Measurements from ENCODE around the gene CTAG2. TPM values are rescaled to one million over a fixed set of nuclear protein-coding genes. Genes with fewer than 3 reads are reported as not detected.
"Not testable (repeated sequence)": the region's sequence is repeated elsewhere in the genome, so short reads cannot be mapped to it uniquely, and the experiment has no call there.

The CTAG2 gene
- total and polyA plus RNA-seq, 2 experiments from 2014 or later, result not detected

DNA sequence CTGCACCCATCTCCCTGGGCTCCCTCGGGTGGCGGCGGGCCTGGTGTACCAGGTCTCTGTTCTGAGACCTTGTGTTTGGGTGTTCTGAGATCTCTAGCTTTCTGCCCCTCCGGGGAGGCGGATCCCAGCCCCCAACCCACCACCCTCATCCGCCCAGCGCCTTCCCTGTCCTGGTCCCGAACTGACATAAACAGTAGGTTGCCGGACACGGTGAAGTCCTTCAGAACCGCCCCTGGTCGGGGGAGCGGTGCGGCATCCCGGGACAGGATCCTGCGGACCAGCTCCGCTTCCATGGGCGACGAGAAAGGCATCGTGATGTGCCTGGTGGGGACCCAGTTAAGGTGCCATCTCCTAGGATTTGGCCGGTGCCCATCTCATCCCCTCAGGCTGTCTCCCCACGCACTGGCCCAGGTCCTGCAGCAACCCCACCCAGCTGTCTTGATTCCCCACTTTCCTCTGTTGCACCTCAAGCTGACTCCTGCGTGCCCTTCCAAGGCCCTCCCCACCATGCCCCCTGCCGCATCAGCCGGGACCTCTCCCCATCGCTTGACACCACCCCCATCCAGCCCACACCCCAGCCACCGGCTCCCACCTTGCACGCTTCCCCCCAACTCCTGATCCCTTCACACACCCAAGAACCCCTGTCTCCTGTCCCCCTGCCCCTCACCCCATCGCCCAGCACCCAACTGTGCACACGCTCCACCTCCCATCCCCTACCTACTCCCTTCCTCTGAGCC is 900 bp downstream of the CTAG2 start:
- in situ Hi-C loops (cut with MboI), result no loop called here

DNA sequence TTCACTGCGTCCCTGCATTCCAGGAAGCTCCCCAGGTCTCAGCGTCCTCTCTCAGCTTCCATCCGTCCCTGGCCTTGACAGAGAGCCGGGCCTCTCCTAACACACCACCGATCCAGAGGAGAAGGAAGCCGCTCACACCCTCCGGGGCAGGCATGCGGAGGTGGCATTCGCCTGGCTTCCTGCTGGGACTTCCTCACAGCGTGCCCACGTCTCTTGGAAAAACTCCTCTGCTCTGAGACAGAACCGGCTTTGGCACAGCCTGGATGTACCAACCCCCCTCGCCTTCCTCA is 3.2 kb downstream of the CTAG2 start:
- H3K9ac ChIP-seq, result no peak overlapping the region
- no peak overlapping the region for H3K27ac ChIP-seq
- DNase-seq, result no peak
- H3F3A ChIP-seq (ENCODE audit: insufficient read depth), result no peaks in the 10 kb centered on the region
- H3K9me3 ChIP-seq (ENCODE audit: low read depth), result no peaks in the 10 kb centered on the region
- H3K27me3 ChIP-seq (replicated peaks; ENCODE audit: insufficient read depth), result no peaks in the 10 kb centered on the region
- H3K9me2 ChIP-seq (ENCODE audit: insufficient read depth), result no peaks in the 10 kb centered on the region
- no peak overlapping the region for H2AFZ ChIP-seq
- no peaks in the 10 kb centered on the region for H3K4me1 ChIP-seq (ENCODE audit: insufficient read depth)
- no peaks in the 10 kb centered on the region for H3K36me3 ChIP-seq (ENCODE audit: low read depth)
- H3K79me2 ChIP-seq (ENCODE audit: insufficient read depth), result no peaks in the 10 kb centered on the region
- in situ Hi-C loops (cut with MboI), result no loop called here
- no peaks in the 10 kb centered on the region for H4K20me1 ChIP-seq (ENCODE audit: insufficient read depth)
- 63% methylated on average over 10 of the region's 13 CpGs; no CpG with 5 or more reads in 1 of the 2 experiments for WGBS, 2 experiments (ENCODE audit: low coverage in 1 of 2, low lambda C conversion rate in 2 of 2, missing lambda C conversion rate in 2 of 2)
- H3K4me3 ChIP-seq, result no peak overlapping the region
- H3K4me2 ChIP-seq (ENCODE audit: unreplicated experiment), result no peak overlapping the region
- no peak for TF ChIP-seq EZH2phosphoT487 (IDR thresholded peaks at IDR 0.05; ENCODE audit: insufficient read depth, low read depth)
- TF ChIP-seq EZH2 (IDR thresholded peaks at IDR 0.05; ENCODE audit: insufficient read depth, poor library complexity, severe bottlenecking), result no peak

More for the DNA sequence above, 900 bp downstream of the CTAG2 start:
- no peaks in the 10 kb centered on the region for H3K79me2 ChIP-seq (ENCODE audit: insufficient read depth)
- H3K9ac ChIP-seq, result no peak overlapping the region
- 50 to 79% methylated on average over 2 to 27 of the region's 30 CpGs for WGBS, 2 experiments (ENCODE audit: low coverage in 1 of 2, low lambda C conversion rate in 2 of 2, missing lambda C conversion rate in 2 of 2)
- no peaks in the 10 kb centered on the region for H3K9me3 ChIP-seq (ENCODE audit: low read depth)
- H3K27me3 ChIP-seq (replicated peaks; ENCODE audit: insufficient read depth), result no peaks in the 10 kb centered on the region
- no peak overlapping the region for H3K4me3 ChIP-seq
- H3K9me2 ChIP-seq (ENCODE audit: insufficient read depth), result no peaks in the 10 kb centered on the region
- no peak overlapping the region for H3K4me2 ChIP-seq (ENCODE audit: unreplicated experiment)
- H3K27ac ChIP-seq, result no peak overlapping the region
- H3K36me3 ChIP-seq (ENCODE audit: low read depth), result no peaks in the 10 kb centered on the region
- no peaks in the 10 kb centered on the region for H3F3A ChIP-seq (ENCODE audit: insufficient read depth)
- TF ChIP-seq EZH2 (IDR thresholded peaks at IDR 0.05; ENCODE audit: insufficient read depth, poor library complexity, severe bottlenecking), result no peak
- TF ChIP-seq EZH2phosphoT487 (IDR thresholded peaks at IDR 0.05; ENCODE audit: insufficient read depth, low read depth), result no peak
- H3K4me1 ChIP-seq (ENCODE audit: insufficient read depth), result no peaks in the 10 kb centered on the region
- DNase-seq, result no peak
- H2AFZ ChIP-seq, result no peak overlapping the region
- no peaks in the 10 kb centered on the region for H4K20me1 ChIP-seq (ENCODE audit: insufficient read depth)

DNA sequence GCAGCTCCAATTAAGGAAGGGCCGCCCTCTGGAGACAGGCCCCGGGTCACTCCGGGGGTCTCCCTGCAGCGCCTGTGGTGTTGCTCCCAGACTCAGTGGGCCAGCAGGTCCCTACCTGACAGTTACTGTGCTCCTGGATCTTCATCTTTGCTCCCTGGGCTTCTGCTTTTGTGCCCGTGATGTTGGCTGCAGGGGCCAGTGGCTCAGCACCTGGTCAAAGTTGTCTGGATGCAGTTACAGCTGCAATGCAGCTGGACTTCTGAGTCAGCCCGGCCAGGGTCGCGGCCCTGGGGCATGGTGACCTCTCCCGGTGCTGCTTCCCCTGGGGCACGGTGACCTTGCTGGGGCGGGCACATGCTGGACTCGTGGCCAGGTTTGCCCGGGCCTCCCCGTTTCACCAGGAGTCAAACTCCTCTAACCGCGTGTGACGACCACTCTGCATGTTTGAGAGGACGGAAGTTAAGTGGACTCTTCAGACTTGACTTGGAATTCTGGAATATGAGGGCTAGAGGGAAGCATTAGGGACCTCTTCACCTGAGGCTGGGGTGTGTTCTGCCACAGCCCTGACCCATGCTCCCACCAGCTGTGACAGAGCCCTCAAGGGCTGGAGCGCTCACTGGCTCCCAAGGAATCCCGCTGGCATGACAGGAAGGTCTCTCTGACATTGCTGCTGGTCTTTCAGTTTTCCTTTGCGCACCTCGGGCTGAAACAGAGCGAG is 3.7 kb downstream of the CTAG2 start:
- Histone ChIP-seq H4K20me1 (ENCODE audit: insufficient read depth) (no peaks in the 10 kb centered on the region), H3K79me2 (ENCODE audit: insufficient read depth) (no peaks in the 10 kb centered on the region), H3K36me3 (ENCODE audit: low read depth) (no peaks in the 10 kb centered on the region), H3K27me3 (replicated peaks; ENCODE audit: insufficient read depth) (no peaks in the 10 kb centered on the region), H3K27ac (no peak overlapping the region), H3K9me2 (ENCODE audit: insufficient read depth) (no peaks in the 10 kb centered on the region), H3K4me1 (ENCODE audit: insufficient read depth) (no peaks in the 10 kb centered on the region), H3K4me2 (ENCODE audit: unreplicated experiment) (no peak overlapping the region), H3K9ac (no peak overlapping the region), H2AFZ (no peak overlapping the region), H3K4me3 (no peak overlapping the region), H3F3A (ENCODE audit: insufficient read depth) (no peaks in the 10 kb centered on the region), H3K9me3 (ENCODE audit: low read depth) (no peaks in the 10 kb centered on the region)
- no peak for TF ChIP-seq EZH2 (IDR thresholded peaks at IDR 0.05; ENCODE audit: insufficient read depth, poor library complexity, severe bottlenecking)
- no peak for TF ChIP-seq EZH2phosphoT487 (IDR thresholded peaks at IDR 0.05; ENCODE audit: insufficient read depth, low read depth)
- 84 to 97% methylated on average over 7 to 16 of the region's 23 CpGs for WGBS, 2 experiments (ENCODE audit: low coverage in 1 of 2, low lambda C conversion rate in 2 of 2, missing lambda C conversion rate in 2 of 2)
- in situ Hi-C loops (cut with MboI), result no loop called here
- no peak for DNase-seq

DNA sequence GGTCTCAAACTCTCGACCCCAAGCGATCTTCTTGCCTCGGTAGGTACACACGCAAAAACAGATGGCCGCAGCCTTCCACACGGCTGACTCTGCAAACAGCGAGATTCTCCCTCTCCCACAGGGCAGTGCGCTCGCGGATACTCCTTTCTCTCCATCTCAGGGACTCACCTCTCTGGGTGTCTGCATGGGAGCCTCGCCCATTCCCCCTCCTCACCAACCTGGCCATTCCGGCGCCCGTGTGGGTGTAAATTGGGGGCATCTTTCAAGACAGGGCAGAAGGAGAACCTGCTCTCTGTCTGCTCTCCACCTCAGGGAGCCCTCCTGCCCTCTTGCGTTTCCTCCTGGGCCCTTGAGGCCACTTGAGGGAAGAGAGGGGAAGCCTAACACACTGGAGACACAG is 4.4 kb downstream of the CTAG2 start:
- Histone ChIP-seq H3K27ac (no peak overlapping the region), H3K27me3 (replicated peaks; ENCODE audit: insufficient read depth) (no peaks in the 10 kb centered on the region), H3K9me3 (ENCODE audit: low read depth) (no peaks in the 10 kb centered on the region), H4K20me1 (ENCODE audit: insufficient read depth) (no peaks in the 10 kb centered on the region), H3K4me1 (ENCODE audit: insufficient read depth) (no peaks in the 10 kb centered on the region), H3K36me3 (ENCODE audit: low read depth) (no peaks in the 10 kb centered on the region), H3K4me2 (ENCODE audit: unreplicated experiment) (no peak overlapping the region), H3F3A (ENCODE audit: insufficient read depth) (no peaks in the 10 kb centered on the region), H3K9me2 (ENCODE audit: insufficient read depth) (no peaks in the 10 kb centered on the region), H3K9ac (no peak overlapping the region), H3K79me2 (ENCODE audit: insufficient read depth) (no peaks in the 10 kb centered on the region), H3K4me3 (no peak overlapping the region), H2AFZ (no peak overlapping the region)
- TF ChIP-seq EZH2phosphoT487 (IDR thresholded peaks at IDR 0.05; ENCODE audit: insufficient read depth, low read depth) (no peak), EZH2 (IDR thresholded peaks at IDR 0.05; ENCODE audit: insufficient read depth, poor library complexity, severe bottlenecking) (no peak)
- in situ Hi-C loops (cut with MboI), result no loop called here
- 71 to 85% methylated on average over 9 to 15 of the region's 15 CpGs for WGBS, 2 experiments (ENCODE audit: low coverage in 1 of 2, low lambda C conversion rate in 2 of 2, missing lambda C conversion rate in 2 of 2)
- no peak for DNase-seq

DNA sequence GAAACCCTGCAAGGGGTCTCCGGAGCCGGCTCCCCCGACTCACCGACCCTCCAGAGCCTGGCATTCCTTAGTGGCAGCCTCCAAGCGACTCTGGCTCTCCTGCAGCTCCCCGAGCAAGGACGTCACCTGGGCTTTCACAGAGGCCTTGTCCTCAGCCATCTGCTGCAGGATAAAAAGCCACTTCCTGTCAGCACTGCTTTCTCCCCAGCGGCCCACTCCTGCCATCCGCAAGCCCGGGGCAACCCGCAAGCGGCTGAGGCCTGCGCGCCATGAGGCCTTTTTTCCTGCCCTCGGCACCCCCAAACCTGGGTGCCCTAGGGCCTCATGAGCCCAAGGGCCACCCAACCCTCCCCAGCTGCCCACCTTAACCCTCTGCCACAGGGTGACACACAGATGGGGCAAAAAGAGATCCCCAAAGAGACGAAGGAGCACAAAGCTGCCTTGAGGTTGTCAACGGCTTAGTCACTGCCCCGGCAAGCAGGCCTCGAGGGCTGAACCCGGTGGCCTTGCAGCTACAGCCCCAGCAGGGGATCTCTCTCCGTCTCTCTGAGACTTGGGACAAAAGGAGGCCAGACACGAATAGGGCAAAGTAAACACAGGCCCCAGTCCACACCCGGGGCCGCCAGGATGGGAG is 7.5 kb downstream of the CTAG2 start:
- H3K4me1 ChIP-seq (ENCODE audit: insufficient read depth); H3K9me3 ChIP-seq (ENCODE audit: low read depth); H3K9me2 ChIP-seq (ENCODE audit: insufficient read depth); H4K20me1 ChIP-seq (ENCODE audit: insufficient read depth); H3K27ac ChIP-seq; DNase-seq; H3K4me2 ChIP-seq (ENCODE audit: unreplicated experiment); H3K27me3 ChIP-seq (replicated peaks; ENCODE audit: insufficient read depth); in situ Hi-C loops (cut with MboI); H3K36me3 ChIP-seq (ENCODE audit: low read depth); H3K79me2 ChIP-seq (ENCODE audit: insufficient read depth); H2AFZ ChIP-seq; H3K4me3 ChIP-seq; H3F3A ChIP-seq (ENCODE audit: insufficient read depth); H3K9ac ChIP-seq: not testable (repeated sequence)
- WGBS, 2 experiments (ENCODE audit: low coverage in 1 of 2, low lambda C conversion rate in 2 of 2, missing lambda C conversion rate in 2 of 2), result no CpG with 5 or more reads among the region's 24 CpGs

DNA sequence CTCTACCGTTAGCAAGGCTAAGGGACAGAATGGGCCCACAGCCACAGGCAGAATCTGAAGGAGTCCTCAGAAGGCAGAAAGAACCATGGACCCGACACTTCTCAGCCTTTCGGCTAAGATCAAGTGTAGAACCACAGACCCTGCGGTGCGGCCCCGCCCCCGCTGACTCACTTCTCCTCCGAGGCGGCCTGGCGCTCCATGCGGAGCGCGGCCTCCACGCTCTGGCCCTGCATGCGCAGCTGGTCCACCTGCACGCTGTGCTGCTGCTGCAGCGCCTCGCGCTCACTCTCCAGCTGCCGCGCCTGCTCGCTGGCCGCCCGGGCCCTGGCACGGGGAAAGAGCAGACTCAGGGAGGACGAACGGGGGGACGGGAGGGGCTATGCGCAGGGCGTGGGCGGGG is 9.7 kb downstream of the CTAG2 start:
- not testable (repeated sequence) for H3K9me3 ChIP-seq (ENCODE audit: low read depth); H3K27ac ChIP-seq

More for the DNA sequence above, 9.7 kb downstream of the CTAG2 start:
- H3K9ac ChIP-seq; H3F3A ChIP-seq (ENCODE audit: insufficient read depth); H3K36me3 ChIP-seq (ENCODE audit: low read depth); H3K4me1 ChIP-seq (ENCODE audit: insufficient read depth); H3K9me2 ChIP-seq (ENCODE audit: insufficient read depth); H4K20me1 ChIP-seq (ENCODE audit: insufficient read depth); H3K79me2 ChIP-seq (ENCODE audit: insufficient read depth); H2AFZ ChIP-seq; DNase-seq; in situ Hi-C loops (cut with MboI); H3K27me3 ChIP-seq (replicated peaks; ENCODE audit: insufficient read depth); H3K4me2 ChIP-seq (ENCODE audit: unreplicated experiment); H3K4me3 ChIP-seq: not testable (repeated sequence)
- WGBS, 2 experiments (ENCODE audit: low coverage in 1 of 2, low lambda C conversion rate in 2 of 2, missing lambda C conversion rate in 2 of 2), result no CpG with 5 or more reads among the region's 31 CpGs

Data from GM23248 (cell line).